Panc1 (cell line): Measurements from ENCODE around the gene ARHGEF37.

Experiments used
- CTCF ChIP-seq: fragments of 450-650 bp; IDR thresholded peaks from 2 replicates; pipeline ENCODE4 v1.5.1; 2017; ENCODE audit warnings: mild to moderate bottlenecking
- POLR2AphosphoS5 ChIP-seq: IDR thresholded peaks from 2 replicates; pipeline ENCODE4 v1.6.1; 2012; ENCODE audit warnings: mild to moderate bottlenecking, low read depth, low read length, moderate library complexity

GRCh38 chr5:149598966-149599365 is 17.7 kb downstream of the ARHGEF37 start:
- no peak for TF ChIP-seq CTCF
- TF ChIP-seq POLR2AphosphoS5, result no peak
